Keratinocyte (primary cell): ENCODE measurements around the gene AKAP13. TPM values are rescaled to one million over a fixed set of nuclear protein-coding genes. Genes with fewer than 3 reads are reported as not detected.

Experiments
- DNase-seq: peaks from one replicate; pipeline ENCODE4 v3.0.0-alpha.2; 2011; ENCODE audit warnings: low read depth, missing footprints, low spot score
- FAIRE-seq: peaks from 2 replicates; lab custom pipeline; 2011; peaks lifted over from hg19 to GRCh38; lab: Jason Lieb, UNC
- H2AFZ ChIP-seq: 2 replicates; pipeline ENCODE4 v1.6.0; 2012; ENCODE audit warnings: low read length, control low read depth, inconsistent platforms; ENCODE audit not compliant: control insufficient read depth
- H3K27ac ChIP-seq: 2 replicates; pipeline ENCODE4 v1.5.1; 2011; ENCODE audit warnings: low read length; ENCODE audit not compliant: control insufficient read depth, insufficient read depth
- H3K27me3 ChIP-seq: 3 replicates; pipeline ENCODE4 v1.6.0; 2011; ENCODE audit warnings: low read length; ENCODE audit not compliant: control insufficient read depth, insufficient read depth; ENCODE audit errors: extremely low read depth
- H3K36me3 ChIP-seq, 2 experiments: 2 replicates in 1 of 2; 3 replicates in 1 of 2; pipeline ENCODE4 v1.5.1; 2011; ENCODE audit warnings: low read length in 2 of 2, mild to moderate bottlenecking in 1 of 2; ENCODE audit not compliant: control insufficient read depth in 2 of 2, insufficient read depth in 2 of 2; ENCODE audit errors: extremely low read depth in 1 of 2
- H3K4me1 ChIP-seq: 3 replicates; pipeline ENCODE4 v1.5.1; 2011; ENCODE audit warnings: low read length; ENCODE audit not compliant: control insufficient read depth, insufficient read depth; ENCODE audit errors: extremely low read depth
- H3K4me2 ChIP-seq: 3 replicates; pipeline ENCODE4 v1.6.0; 2011; ENCODE audit warnings: low read depth, low read length; ENCODE audit not compliant: control insufficient read depth, insufficient read depth; ENCODE audit errors: extremely low read depth
- H3K4me3 ChIP-seq, 3 experiments: fragments of 200-600 bp in 1 of 3; sonication (generic) in 1 of 3; 2 replicates in 2 of 3; 3 replicates in 1 of 3; pipeline ENCODE4 v1.5.1; 2011 to 2016; ENCODE audit warnings: low read length in 3 of 3, mild to moderate bottlenecking in 3 of 3, control low read depth in 2 of 3, inconsistent platforms in 1 of 3, low read depth in 1 of 3, mixed read lengths in 1 of 3, mixed run types in 1 of 3, moderate library complexity in 1 of 3; ENCODE audit not compliant: control insufficient read depth in 2 of 3, insufficient read depth in 2 of 3; ENCODE audit errors: extremely low read depth in 1 of 3
- H3K79me2 ChIP-seq: 2 replicates; pipeline ENCODE4 v1.6.0; 2012; ENCODE audit warnings: low read length; ENCODE audit not compliant: control insufficient read depth, insufficient read depth
- H3K9ac ChIP-seq: 3 replicates; pipeline ENCODE4 v1.6.0; 2011; ENCODE audit warnings: low read length; ENCODE audit not compliant: control insufficient read depth, insufficient read depth; ENCODE audit errors: extremely low read depth
- H3K9me1 ChIP-seq: 3 replicates; pipeline ENCODE4 v1.6.0; 2011; ENCODE audit warnings: low read length; ENCODE audit not compliant: control insufficient read depth, insufficient read depth; ENCODE audit errors: extremely low read depth
- H3K9me3 ChIP-seq: 2 replicates; pipeline ENCODE4 v1.5.1; 2012; ENCODE audit warnings: low read depth, low read length; ENCODE audit not compliant: control insufficient read depth
- H4K20me1 ChIP-seq: 3 replicates; pipeline ENCODE4 v1.6.0; 2011; ENCODE audit warnings: low read length; ENCODE audit not compliant: control insufficient read depth, insufficient read depth; ENCODE audit errors: extremely low read depth
- EZH2 ChIP-seq: IDR thresholded peaks from one replicate; pipeline ENCODE4 v1.6.1; 2012; ENCODE audit warnings: inconsistent platforms, mild to moderate bottlenecking, low read length, moderate library complexity
- dilution Hi-C: fragments of 300-500 bp; cut with MboI; formaldehyde crosslinking; loops from one replicate; pipeline ENCODE4 v1.7.0; 2020; ENCODE audit warnings: low sequenced_read_pairs; ENCODE audit not compliant: extremely low pct_ligation_motif_present
- polyA plus RNA-seq, 5 experiments: library from polyadenylated mRNA; depleted of rRNA in 3 of 5; stranded (reverse) in 3 of 5; stranded (forward) in 1 of 5; unstranded in 1 of 5; fragments of >200 nt; gene quantifications; 1 replicate in 1 of 5; 2 replicates in 3 of 5; 3 replicates in 1 of 5; pipeline versions ENCODE4 v1.2.1 to v1.2.3, GENCODE V29; 2011 to 2012; ENCODE audit warnings: missing spikeins in 2 of 5, low read depth in 1 of 5, low replicate concordance in 1 of 5
- TF ChIP-seq, protein P1 (sequence below), 3 experiments: IDR thresholded peaks in 1 of 3; conservative IDR thresholded peaks in 1 of 3; optimal IDR thresholded peaks in 1 of 3; 2 replicates in 2 of 3; 3 replicates in 1 of 3; pipeline versions ENCODE3 to v1.5.1; 2011; ENCODE audit warnings: low read length in 3 of 3, mild to moderate bottlenecking in 3 of 3, moderate library complexity in 2 of 3, control low read depth in 1 of 3, inconsistent platforms in 1 of 3; ENCODE audit not compliant: insufficient read depth in 2 of 3; ENCODE audit errors: extremely low read depth in 1 of 3

The AKAP13 gene
- polyA plus RNA-seq, 1 donor (not counting 4 experiments of a cell fraction or from before 2014, with no cell fraction given): 16.7 TPM

DNA sequence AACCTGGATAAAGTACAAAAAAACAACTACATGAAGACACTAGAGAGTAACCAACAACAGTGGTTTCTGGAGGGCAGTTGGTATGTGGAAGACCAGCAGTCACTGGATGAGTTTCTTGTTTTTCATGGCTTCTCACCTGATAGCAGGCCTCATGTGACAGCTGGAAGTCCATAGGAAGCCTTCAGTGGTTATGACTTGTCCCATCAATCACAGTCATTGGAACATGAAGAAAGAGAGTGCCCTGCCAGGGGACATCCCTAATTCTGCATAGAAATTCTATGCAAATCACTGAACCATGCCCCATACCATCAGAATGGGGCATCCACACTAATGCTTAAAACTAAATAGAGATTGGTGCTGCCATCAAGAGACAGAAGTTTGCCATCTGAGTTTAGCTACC is 81.6 kb downstream of the AKAP13 start:
- Histone ChIP-seq H3K9me3 (no peaks in the 10 kb centered on the region), H3K9ac (no peak overlapping the region), H3K4me1 (peaks cover 38% of the 10 kb centered on the region), H3K27me3 (no peaks in the 10 kb centered on the region), H2AFZ (no peak overlapping the region), H3K4me2 (no peak overlapping the region), H3K79me2 (peaks cover 56% of the 10 kb centered on the region), H3K27ac (no peak overlapping the region), H3K9me1 (peaks cover 2% of the 10 kb centered on the region), H3K36me3 (peaks cover 0 to 1% of the 10 kb centered on the region in 2 experiments), H4K20me1 (no peaks in the 10 kb centered on the region), H3K4me3 (no peak overlapping the region)
- dilution Hi-C loops: no loop called here
- DNase-seq (no peak), FAIRE-seq (no peak)
- TF ChIP-seq EZH2: no peak
- TF ChIP-seq, protein P1, sequence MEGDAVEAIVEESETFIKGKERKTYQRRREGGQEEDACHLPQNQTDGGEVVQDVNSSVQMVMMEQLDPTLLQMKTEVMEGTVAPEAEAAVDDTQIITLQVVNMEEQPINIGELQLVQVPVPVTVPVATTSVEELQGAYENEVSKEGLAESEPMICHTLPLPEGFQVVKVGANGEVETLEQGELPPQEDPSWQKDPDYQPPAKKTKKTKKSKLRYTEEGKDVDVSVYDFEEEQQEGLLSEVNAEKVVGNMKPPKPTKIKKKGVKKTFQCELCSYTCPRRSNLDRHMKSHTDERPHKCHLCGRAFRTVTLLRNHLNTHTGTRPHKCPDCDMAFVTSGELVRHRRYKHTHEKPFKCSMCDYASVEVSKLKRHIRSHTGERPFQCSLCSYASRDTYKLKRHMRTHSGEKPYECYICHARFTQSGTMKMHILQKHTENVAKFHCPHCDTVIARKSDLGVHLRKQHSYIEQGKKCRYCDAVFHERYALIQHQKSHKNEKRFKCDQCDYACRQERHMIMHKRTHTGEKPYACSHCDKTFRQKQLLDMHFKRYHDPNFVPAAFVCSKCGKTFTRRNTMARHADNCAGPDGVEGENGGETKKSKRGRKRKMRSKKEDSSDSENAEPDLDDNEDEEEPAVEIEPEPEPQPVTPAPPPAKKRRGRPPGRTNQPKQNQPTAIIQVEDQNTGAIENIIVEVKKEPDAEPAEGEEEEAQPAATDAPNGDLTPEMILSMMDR (optimal IDR thresholded peaks at IDR 0.05 in 1 of 3, IDR thresholded peaks at IDR 0.05 in 1 of 3, conservative IDR thresholded peaks at IDR 0.05 in 1 of 3; ENCODE audit: extremely low read depth in 1 of 3, insufficient read depth in 2 of 3, low read length in 3 of 3): no peak

DNA sequence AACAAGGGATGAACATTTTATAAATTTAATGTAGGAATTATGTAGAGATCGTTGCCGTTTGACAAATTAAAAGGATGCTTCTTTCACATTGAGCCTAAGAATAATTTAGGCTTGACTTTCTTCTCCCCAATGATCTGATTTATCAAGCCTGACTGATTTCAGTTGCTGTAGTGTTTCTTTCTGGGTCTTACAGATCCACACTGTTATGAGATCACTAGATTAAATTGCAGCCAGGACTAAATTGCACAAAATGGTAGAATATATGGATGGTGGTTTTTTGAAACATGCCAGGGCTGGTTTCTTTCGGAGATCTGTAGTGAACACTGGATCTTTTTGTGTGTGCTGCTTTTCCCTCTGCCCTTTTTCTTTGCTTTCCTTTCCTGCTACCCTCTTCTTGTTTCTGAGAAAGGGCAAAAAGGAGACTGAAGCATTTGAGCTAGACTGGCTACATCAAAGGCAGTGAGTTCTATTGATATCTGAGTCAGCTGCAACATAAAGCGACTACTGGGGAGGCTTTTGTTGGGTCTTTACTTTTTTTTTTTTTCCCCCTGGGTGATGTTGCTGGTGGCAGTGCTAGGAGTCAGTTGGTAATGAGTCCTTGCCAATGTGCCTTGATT is 83.0 kb downstream of the AKAP13 start:
- dilution Hi-C loops: no loop called here
- H3K4me3 ChIP-seq: peak overlapping the region in 1 of 3 experiments; percentile 7
- H3K79me2 ChIP-seq: peaks cover 60% of the 10 kb centered on the region
- no peaks in the 10 kb centered on the region for H3K9me3 ChIP-seq
- peaks cover 25% of the 10 kb centered on the region for H3K4me1 ChIP-seq
- DNase-seq (no peak), FAIRE-seq (peak; percentile 74)
- no peak overlapping the region for H3K27ac ChIP-seq
- H3K9me1 ChIP-seq: no peaks in the 10 kb centered on the region
- no peak overlapping the region for H2AFZ ChIP-seq
- H3K27me3 ChIP-seq: no peaks in the 10 kb centered on the region
- peaks cover 0 to 1% of the 10 kb centered on the region in 2 experiments for H3K36me3 ChIP-seq
- TF ChIP-seq, protein P1 (optimal IDR thresholded peaks at IDR 0.05 in 1 of 3, IDR thresholded peaks at IDR 0.05 in 1 of 3, conservative IDR thresholded peaks at IDR 0.05 in 1 of 3; ENCODE audit: extremely low read depth in 1 of 3, insufficient read depth in 2 of 3, low read length in 3 of 3): no peak
- no peak for TF ChIP-seq EZH2
- peak overlapping the region; percentile 20 for H3K4me2 ChIP-seq
- H4K20me1 ChIP-seq: no peaks in the 10 kb centered on the region
- H3K9ac ChIP-seq: no peak overlapping the region
